Epidermal melanocyte (primary cell): ENCODE measurements around the gene AQP11.
"Not testable (repeated sequence)": the region's sequence is repeated elsewhere in the genome, so short reads cannot be mapped to it uniquely, and the experiment has no call there.

ENCODE experiments used
- DNase-seq: peaks from one replicate; pipeline ENCODE4 v3.0.0; 2011; ENCODE audit warnings: low spot score; ENCODE audit not compliant: insufficient read length

AQP11 gene, protein sequence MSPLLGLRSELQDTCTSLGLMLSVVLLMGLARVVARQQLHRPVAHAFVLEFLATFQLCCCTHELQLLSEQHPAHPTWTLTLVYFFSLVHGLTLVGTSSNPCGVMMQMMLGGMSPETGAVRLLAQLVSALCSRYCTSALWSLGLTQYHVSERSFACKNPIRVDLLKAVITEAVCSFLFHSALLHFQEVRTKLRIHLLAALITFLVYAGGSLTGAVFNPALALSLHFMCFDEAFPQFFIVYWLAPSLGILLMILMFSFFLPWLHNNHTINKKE

GRCh38 chr11:77589521-77590193 is at the start of gene AQP11:
AQP11 (plus strand) TSS chr11:77589953; CDS start chr11:77589993, 40 bp downstream.
- peak; percentile 66 for DNase-seq

- no peak for DNase-seq
Measured at GRCh38 chr11:77542296-77542695, 47.5 kb upstream of the AQP11 start.

DNA sequence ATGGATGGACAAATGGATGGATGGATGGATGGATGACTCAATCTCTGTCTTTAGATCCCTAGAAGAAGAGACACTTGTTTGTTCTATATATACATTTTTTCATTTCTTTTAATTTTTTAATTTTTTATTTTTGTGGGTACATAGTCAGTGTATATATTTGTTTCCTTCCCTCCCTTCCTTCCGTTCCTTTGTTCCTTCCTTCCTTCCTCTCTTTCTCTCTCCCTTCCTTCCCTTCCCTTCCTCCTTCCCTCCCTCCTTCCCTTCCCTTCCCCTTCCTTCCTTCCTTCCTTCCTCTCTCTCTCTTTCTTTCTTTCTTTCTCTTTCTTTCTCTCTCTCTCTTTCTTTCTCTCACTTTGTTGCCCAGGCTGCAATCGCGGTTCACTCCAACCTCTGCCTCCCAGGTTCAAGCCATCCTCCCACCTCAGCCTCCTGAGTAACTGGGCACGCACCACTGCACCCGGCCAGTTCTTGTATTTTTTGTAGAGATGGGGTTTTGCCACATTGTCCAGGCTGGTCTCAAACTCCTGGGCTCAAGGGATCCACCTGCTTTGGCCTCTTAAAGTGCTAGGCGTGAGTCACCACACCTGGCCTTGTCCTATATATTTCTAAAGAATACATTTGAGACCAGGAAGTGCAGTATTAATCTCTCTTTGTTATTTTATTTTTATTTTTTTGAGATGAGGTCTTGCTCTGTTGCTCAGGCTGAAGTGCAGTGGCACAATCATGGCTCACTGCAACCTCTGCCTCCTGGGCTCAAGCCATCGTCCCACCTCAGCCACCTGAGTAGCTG is 42.5 kb upstream of the AQP11 start:
- no peak for DNase-seq

DNA sequence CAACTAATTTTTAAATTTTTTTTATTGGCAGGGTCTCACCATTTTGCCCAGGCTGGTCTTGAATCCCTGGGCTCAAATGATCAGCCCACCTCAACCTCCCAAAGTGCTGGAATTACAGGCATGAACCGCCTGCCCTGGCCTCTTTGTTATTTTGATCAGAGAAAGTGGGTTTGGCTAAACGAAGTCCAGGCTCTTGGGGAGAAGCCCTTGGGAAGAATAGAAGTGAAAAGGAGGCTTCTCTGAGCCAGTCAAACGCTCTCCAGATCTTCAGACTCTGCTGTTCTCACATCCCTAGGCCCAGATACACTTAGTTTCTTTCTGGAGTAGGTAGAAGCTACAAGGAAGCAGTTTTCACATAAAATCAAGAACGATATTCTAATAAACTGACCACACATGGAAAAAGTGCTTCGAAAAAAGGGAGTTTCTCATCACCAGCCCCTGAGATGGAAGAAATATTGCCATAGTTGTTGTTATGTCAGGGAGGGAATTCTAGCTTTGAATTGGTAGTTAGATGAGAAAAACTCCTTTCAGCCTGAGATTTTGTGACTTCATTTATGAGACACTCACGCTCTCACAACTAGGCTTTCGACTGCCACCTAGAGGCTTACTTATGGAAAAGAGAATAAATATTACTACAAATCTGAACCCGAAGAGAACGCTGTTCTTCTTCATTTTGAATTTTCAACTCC is 41.7 kb upstream of the AQP11 start:
- peak; percentile 72 for DNase-seq

GRCh38 chr11:77548552-77549445 is 41.0 kb upstream of the AQP11 start:
- DNase-seq = no peak

DNA sequence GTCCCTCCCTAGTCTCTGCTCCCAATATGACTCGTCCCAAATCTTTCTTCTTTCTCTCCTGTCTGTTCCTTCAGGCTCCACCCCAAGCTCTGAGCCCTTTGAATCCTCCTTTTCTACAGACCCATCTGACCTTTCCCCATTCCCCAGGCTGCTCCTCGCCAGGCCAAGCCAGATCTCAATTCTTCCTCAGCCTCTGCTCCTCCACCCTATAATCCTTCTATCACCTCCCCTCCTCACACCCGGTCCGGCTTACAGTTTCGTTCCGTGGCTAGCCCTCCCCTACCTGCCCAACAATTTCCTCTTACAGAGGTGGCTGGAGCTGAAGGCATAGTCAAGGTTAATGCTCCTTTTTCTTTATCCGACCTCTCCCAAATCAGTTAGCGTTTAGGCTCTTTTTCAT is 38.3 kb upstream of the AQP11 start:
- DNase-seq = not testable (repeated sequence)

GRCh38 chr11:77557553-77557952 is 32.2 kb upstream of the AQP11 start:
- no peak for DNase-seq

- DNase-seq = no peak
Measured at GRCh38 chr11:77558380-77558779, 31.4 kb upstream of the AQP11 start.

- DNase-seq = no peak
Measured at GRCh38 chr11:77559686-77560401, 29.9 kb upstream of the AQP11 start.

- DNase-seq = no peak
Measured at GRCh38 chr11:77560605-77561004, 29.1 kb upstream of the AQP11 start.

GRCh38 chr11:77561257-77561656 is 28.5 kb upstream of the AQP11 start:
- no peak for DNase-seq

- DNase-seq = no peak
Measured at GRCh38 chr11:77568306-77568705, 21.4 kb upstream of the AQP11 start.

DNA sequence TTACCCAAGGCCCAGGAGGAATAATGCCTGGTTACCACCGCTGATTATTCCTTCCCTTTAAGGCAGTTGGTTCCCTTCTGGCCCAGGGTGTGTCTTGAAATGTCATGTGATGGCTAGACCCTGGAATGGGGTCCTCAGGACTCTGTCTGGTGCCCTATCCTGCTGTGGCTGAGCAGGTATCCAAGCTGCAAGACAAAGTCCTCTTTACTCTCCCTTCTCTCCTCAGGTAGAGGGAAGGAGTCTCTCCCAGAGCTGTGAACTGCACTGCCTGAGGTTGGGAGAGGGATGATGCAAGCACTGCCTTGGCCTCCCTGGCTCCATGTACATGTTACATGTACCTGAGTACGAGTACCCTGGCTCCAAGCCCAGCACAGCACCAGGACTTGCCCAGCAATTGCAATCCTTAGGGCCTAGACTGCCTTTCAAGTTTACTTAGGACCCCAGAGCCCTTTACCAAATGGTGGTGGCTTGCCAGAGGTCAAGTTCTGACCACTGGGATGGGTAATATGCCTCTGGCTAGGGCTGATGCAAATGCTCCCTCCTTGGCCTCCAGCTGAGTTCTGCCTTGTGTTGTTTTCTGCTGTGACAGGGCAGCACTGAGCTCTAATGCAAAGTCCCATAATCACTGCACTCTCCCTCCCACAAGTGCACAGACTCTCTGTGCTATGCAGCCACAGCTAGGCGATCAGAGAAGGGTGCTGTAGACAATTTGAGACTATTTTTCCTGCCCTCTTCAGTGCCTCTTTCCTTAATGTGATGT is 20.7 kb upstream of the AQP11 start:
- DNase-seq = no peak

DNA sequence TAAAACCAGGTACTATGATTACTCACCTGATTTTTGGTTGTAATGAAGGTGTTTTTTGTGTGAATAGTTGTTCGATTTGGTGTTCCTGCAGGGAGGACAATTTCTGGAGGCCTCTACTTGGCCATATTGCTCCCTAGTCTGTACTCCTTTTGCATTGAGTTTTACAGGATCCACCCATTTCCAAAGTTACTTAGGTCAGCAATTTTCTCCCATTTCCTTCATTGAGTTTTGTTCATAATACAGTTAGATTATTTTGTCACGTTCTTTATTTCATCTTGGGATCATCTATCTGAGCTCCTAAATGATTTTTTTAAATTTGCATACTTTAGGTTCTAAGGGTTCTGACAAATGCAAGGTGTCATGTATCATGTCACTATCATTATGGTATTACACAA is 20.1 kb upstream of the AQP11 start:
- no peak for DNase-seq

- not testable (repeated sequence) for DNase-seq
Measured at GRCh38 chr11:77570896-77571295, 18.9 kb upstream of the AQP11 start.

GRCh38 chr11:77575428-77575827 is 14.3 kb upstream of the AQP11 start:
- not testable (repeated sequence) for DNase-seq

DNA sequence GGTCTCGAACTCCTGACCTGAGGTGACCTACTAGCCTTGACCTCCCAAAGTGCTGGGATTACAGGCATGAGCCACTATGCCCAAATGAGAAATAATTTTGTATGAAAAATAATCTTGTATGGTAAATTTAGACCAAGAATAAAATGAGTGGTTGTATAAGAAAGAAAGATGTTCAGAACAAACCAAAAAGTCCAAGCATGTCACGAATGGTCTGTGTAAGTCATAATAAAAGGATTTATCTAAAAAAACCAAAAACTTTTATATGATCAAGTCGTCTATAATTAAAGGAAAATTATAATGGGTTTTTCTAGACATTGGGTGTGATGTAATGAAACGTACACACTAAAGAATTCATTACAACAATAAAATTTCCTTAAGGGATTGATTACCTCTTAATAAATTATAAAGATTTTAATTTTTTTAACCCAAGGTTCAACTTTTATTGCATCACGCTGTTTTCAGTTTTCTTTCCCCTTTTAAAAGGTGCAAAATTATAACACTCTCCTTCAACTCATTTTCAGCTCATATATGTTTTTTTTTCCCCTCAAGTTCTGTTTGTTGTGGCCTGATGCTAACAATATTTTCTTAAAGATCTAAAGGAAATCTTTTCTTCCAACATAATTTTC is 8.9 kb upstream of the AQP11 start:
- DNase-seq = no peak

GRCh38 chr11:77589181-77589520 is 602 bp upstream of the AQP11 start:
- no peak for DNase-seq

GRCh38 chr11:77590194-77590782 is 535 bp downstream of the AQP11 start:
- DNase-seq = no peak
